CD4-positive, alpha-beta memory T cell (primary cell): Measurements from ENCODE around the gene SOBP. TPM values are rescaled to one million over a fixed set of nuclear protein-coding genes. Genes with fewer than 3 reads are reported as not detected.

Experiments used
- CTCF ChIA-PET: fragments of 350-600 bp; sonication (Branson Sonifier 250); formaldehyde crosslinking; loops from one replicate; lab custom pipeline; 2021; ENCODE audit warnings: inconsistent platforms; ENCODE audit not compliant: partially characterized antibody; lab: Charles Lee
- POLR2A ChIA-PET: fragments of 350-600 bp; sonication (Branson Sonifier 250); formaldehyde crosslinking; loops from one replicate; lab custom pipeline; 2021; ENCODE audit not compliant: partially characterized antibody; lab: Charles Lee
- DNase-seq, 5 donors: peaks; one replicate each; pipeline versions ENCODE4 v3.0.0 to v3.0.0-alpha.2; 2020 to 2022; ENCODE audit warnings: mixed read lengths in 1 of 5
- H3K27ac ChIP-seq: one replicate; pipeline ENCODE4 v1.7.0; 2013; ENCODE audit warnings: low read depth, low read length
- H3K27me3 ChIP-seq: 2 replicates; pipeline ENCODE4 v1.7.0; 2013; ENCODE audit warnings: mild to moderate bottlenecking, low read length, moderate library complexity; ENCODE audit not compliant: insufficient read depth
- H3K36me3 ChIP-seq: 2 replicates; pipeline ENCODE4 v1.7.0; 2013; ENCODE audit warnings: mild to moderate bottlenecking, low read length, moderate library complexity; ENCODE audit not compliant: insufficient read depth
- H3K4me1 ChIP-seq: 2 replicates; pipeline ENCODE4 v1.7.0; 2013; ENCODE audit warnings: mild to moderate bottlenecking, low read length, moderate library complexity; ENCODE audit not compliant: insufficient read depth
- H3K4me3 ChIP-seq, 2 donors: one replicate each; pipeline ENCODE4 v1.7.0; 2013; ENCODE audit warnings: low read length in 2 of 2, mild to moderate bottlenecking in 1 of 2
- H3K9me3 ChIP-seq, 2 donors: one replicate each; pipeline ENCODE4 v1.7.0; 2013; ENCODE audit warnings: low read length in 2 of 2, control low read depth in 1 of 2; ENCODE audit not compliant: control insufficient read depth in 1 of 2
- H3K27ac Mint-ChIP-seq, 7 donors: one replicate each; pipeline ENCODE4 v1.8.0; 2020 to 2021; ENCODE audit warnings: mixed read lengths in 7 of 7, mild to moderate bottlenecking in 6 of 7, inconsistent platforms in 3 of 7, moderate library complexity in 3 of 7
- H3K27me3 Mint-ChIP-seq, 2 donors: one replicate each; pipeline ENCODE4 v1.8.0; 2020 to 2021; ENCODE audit warnings: mixed read lengths in 2 of 2
- H3K36me3 Mint-ChIP-seq, 2 donors: one replicate each; pipeline ENCODE4 v1.8.0; 2020 to 2021; ENCODE audit warnings: mixed read lengths in 2 of 2, inconsistent platforms in 1 of 2, mild to moderate bottlenecking in 1 of 2
- H3K4me1 Mint-ChIP-seq, 4 donors: one replicate each; pipeline ENCODE4 v1.8.0; 2020 to 2021; ENCODE audit warnings: mixed read lengths in 4 of 4, mild to moderate bottlenecking in 1 of 4
- H3K4me3 Mint-ChIP-seq, 8 donors: one replicate each; pipeline ENCODE4 v1.8.0; 2020 to 2021; ENCODE audit warnings: mixed read lengths in 8 of 8, mild to moderate bottlenecking in 7 of 8, moderate library complexity in 6 of 8, inconsistent platforms in 3 of 8
- H3K9me3 Mint-ChIP-seq, 8 donors: one replicate each; pipeline ENCODE4 v1.8.0; 2020 to 2021; ENCODE audit warnings: mixed read lengths in 8 of 8, mild to moderate bottlenecking in 5 of 8, inconsistent platforms in 3 of 8, moderate library complexity in 1 of 8
- intact Hi-C: fragments of 100-400 bp; cut with micrococcal nuclease; formaldehyde crosslinking; loops from one replicate; pipeline ENCODE4 v1.15.1; 2023
- polyA plus RNA-seq, 2 donors: library from polyadenylated mRNA; unstranded; fragments of 300-500 nt; fragmentation: Illumina TruSeq; gene quantifications; one replicate each; pipeline ENCODE4 v1.2.3, GENCODE V29; 2021
- total RNA-seq, 2 experiments: library from RNA; stranded (reverse); gene quantifications; one replicate each; pipeline ENCODE4 v1.2.3, GENCODE V29; 2021

The SOBP gene
- total and polyA plus RNA-seq, 4 experiments from 2014 or later: 0.10 TPM; not detected in 3

GRCh38 chr6:107488875-107489635, 862 bp upstream of the SOBP start:
- Mint-ChIP-seq H3K4me3 (peak overlapping the region; percentile 88 to 96 (median 92)), H3K27me3 (peaks cover 35 to 39% of the 10 kb centered on the region in 2 donors), H3K9me3 (no peaks in the 10 kb centered on the region), H3K4me1 (peaks cover 12 to 29% (median 19%) of the 10 kb centered on the region in 4 donors), H3K36me3 (peaks cover 0 to 7% of the 10 kb centered on the region in 2 donors), H3K27ac (peak overlapping the region in 4 of 7 donors; percentile 15 to 66 (median 50))
- no peaks in the 10 kb centered on the region for H3K36me3 ChIP-seq
- peaks cover 47% of the 10 kb centered on the region for H3K27me3 ChIP-seq
- H3K27ac ChIP-seq: no peak overlapping the region
- intact Hi-C loops: no loop called here
- peak overlapping the region; percentile 13 to 48 for H3K4me3 ChIP-seq
- DNase-seq: peak; percentile 9 to 37 (median 13)
- ChIA-PET POLR2A (interaction anchor here (6.3 kb wide), 1 partner anchor 29 kb away, joined by 29 read pairs; the partner anchor contains the start of gene PDSS2), CTCF (interaction anchor here (1.5 kb wide), 1 partner anchor 30 kb away, joined by 3 read pairs; the partner anchor contains the start of gene PDSS2)
- H3K9me3 ChIP-seq: no peaks in the 10 kb centered on the region
- H3K4me1 ChIP-seq: peaks cover 31% of the 10 kb centered on the region

DNA sequence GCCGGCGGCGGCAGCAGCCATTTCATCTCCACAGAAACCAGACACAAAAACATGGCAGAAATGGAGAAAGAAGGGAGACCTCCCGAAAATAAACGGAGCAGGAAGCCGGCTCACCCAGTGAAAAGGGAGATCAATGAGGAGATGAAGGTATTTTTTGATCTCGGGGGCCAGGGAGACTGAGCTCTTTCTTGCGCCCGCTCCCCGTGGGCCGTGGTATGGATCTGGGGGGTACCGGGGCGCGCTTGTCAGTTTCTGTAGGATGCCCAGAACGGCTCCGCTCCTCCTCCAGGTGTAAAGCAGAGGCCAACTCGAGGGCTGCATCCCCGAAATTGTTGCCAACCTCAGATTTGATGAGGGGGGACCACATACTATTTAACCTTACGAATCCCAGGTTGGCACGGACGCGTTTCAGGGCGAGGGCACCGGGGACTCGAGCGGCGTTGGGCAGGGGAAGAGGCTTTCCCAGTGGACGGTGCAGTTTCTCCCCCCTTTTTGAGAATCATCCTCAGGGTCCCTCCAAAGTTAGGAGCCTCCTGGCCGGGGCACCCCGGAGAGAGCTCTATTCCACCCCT, 735 bp downstream of the SOBP start:
- H3K9me3 ChIP-seq: no peaks in the 10 kb centered on the region
- no peaks in the 10 kb centered on the region for H3K9me3 Mint-ChIP-seq
- intact Hi-C loops: loop anchor here (1.0 kb wide), 1 partner anchor 31 kb away; the partner anchor contains the start of gene PDSS2
- no peak overlapping the region for H3K27ac ChIP-seq
- peak overlapping the region; percentile 85 to 92 (median 87) for H3K4me3 Mint-ChIP-seq
- ChIA-PET CTCF (no interaction called here), POLR2A (interaction anchor here (6.3 kb wide), 1 partner anchor 31 kb away, joined by 29 read pairs; the partner anchor contains the start of gene PDSS2)
- DNase-seq: peak in 2 of 5 donors; percentile 1 to 38
- H3K27me3 ChIP-seq: peaks cover 40% of the 10 kb centered on the region
- H3K36me3 Mint-ChIP-seq: peaks cover 0 to 7% of the 10 kb centered on the region in 2 donors
- H3K27ac Mint-ChIP-seq: peak overlapping the region in 1 of 7 donors; percentile 31
- peak overlapping the region; percentile 34 to 54 for H3K4me3 ChIP-seq
- H3K36me3 ChIP-seq: no peaks in the 10 kb centered on the region
- peaks cover 36 to 40% of the 10 kb centered on the region in 2 donors for H3K27me3 Mint-ChIP-seq
- peaks cover 12 to 29% (median 19%) of the 10 kb centered on the region in 4 donors for H3K4me1 Mint-ChIP-seq
- H3K4me1 ChIP-seq: peaks cover 31% of the 10 kb centered on the region

GRCh38 chr6:107491138-107491609, 1.3 kb downstream of the SOBP start:
- H3K27me3 Mint-ChIP-seq: peaks cover 32 to 40% of the 10 kb centered on the region in 2 donors
- peak overlapping the region in 1 of 2 donors; percentile 54 for H3K4me3 ChIP-seq
- H3K4me1 ChIP-seq: peaks cover 31% of the 10 kb centered on the region
- ChIA-PET CTCF (no interaction called here), POLR2A (interaction anchor here (6.3 kb wide), 1 partner anchor 31 kb away, joined by 29 read pairs; the partner anchor contains the start of gene PDSS2)
- H3K27me3 ChIP-seq: peaks cover 39% of the 10 kb centered on the region
- H3K36me3 Mint-ChIP-seq: peaks cover 0 to 7% of the 10 kb centered on the region in 2 donors
- no peaks in the 10 kb centered on the region for H3K9me3 Mint-ChIP-seq
- H3K4me1 Mint-ChIP-seq: peaks cover 12 to 29% (median 19%) of the 10 kb centered on the region in 4 donors
- no peaks in the 10 kb centered on the region for H3K36me3 ChIP-seq
- no peak overlapping the region for H3K27ac Mint-ChIP-seq
- DNase-seq: peak in 2 of 5 donors; percentile 1 to 17
- no peak overlapping the region for H3K27ac ChIP-seq
- intact Hi-C loops: no loop called here
- no peaks in the 10 kb centered on the region for H3K9me3 ChIP-seq
- H3K4me3 Mint-ChIP-seq: peak overlapping the region; percentile 85 to 92 (median 87)

- no peaks in the 10 kb centered on the region for H3K9me3 Mint-ChIP-seq
- H3K27me3 Mint-ChIP-seq: peaks cover 28 to 39% of the 10 kb centered on the region in 2 donors
- Histone ChIP-seq H3K4me1 (peaks cover 31% of the 10 kb centered on the region), H3K27me3 (peaks cover 32% of the 10 kb centered on the region), H3K9me3 (no peaks in the 10 kb centered on the region), H3K36me3 (no peaks in the 10 kb centered on the region), H3K4me3 (no peak overlapping the region), H3K27ac (no peak overlapping the region)
- POLR2A ChIA-PET: interaction anchor here (6.3 kb wide), 1 partner anchor 32 kb away, joined by 29 read pairs; the partner anchor contains the start of gene PDSS2
- no peak overlapping the region for H3K27ac Mint-ChIP-seq
- CTCF ChIA-PET: no interaction called here
- DNase-seq: no peak
- H3K36me3 Mint-ChIP-seq: peaks cover 0 to 7% of the 10 kb centered on the region in 2 donors
- H3K4me3 Mint-ChIP-seq: peak overlapping the region; percentile 62 to 89 (median 82)
- H3K4me1 Mint-ChIP-seq: peaks cover 12 to 29% (median 19%) of the 10 kb centered on the region in 4 donors
- intact Hi-C loops: no loop called here
Measured at GRCh38 chr6:107491760-107492660, 2.1 kb downstream of the SOBP start.

DNA sequence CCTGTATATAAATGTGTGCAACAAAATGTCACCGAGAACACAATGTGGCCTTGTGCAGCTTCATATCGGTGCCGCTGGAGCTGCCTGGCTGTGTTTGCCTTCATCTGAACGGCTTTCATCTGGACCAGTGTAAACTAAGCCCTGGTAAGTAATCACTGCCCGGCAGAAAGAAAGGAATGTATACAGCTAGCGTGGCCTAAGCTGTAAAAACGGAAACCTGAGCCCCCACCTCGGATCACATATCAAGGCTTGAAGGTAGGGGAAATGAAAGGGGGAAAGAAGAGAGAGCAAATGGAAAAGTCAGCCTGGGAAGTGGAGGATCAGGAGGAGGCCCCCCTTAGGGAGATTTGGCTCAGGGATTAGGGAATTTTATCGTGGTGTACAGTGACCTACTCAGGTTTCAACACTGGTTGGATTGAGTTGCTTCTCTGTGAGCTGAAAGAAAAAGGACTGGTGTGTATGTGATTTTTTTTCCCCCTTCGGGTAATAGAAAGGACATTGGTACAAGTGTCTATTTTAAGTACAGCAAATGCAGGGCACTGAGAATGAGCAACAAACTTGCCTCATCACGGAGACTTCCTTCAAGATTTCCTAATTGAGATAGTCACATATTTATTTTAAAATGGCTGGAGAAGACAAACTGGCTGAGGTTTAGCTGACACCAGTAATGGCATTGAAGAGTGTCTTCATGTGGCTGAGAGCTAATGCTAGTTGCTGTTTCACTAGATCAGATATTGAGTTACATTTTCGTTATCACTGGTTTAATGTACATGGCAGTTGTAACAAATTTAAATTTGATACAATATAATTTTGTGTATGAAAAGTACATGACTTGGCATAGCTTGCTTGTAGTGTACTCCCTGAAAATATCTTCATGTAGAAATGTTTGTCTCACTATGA, 3.5 kb downstream of the SOBP start:
- no peaks in the 10 kb centered on the region for H3K36me3 ChIP-seq
- H3K27me3 ChIP-seq: peaks cover 26% of the 10 kb centered on the region
- H3K27me3 Mint-ChIP-seq: peaks cover 18 to 30% of the 10 kb centered on the region in 2 donors
- peaks cover 0 to 7% of the 10 kb centered on the region in 2 donors for H3K36me3 Mint-ChIP-seq
- H3K9me3 Mint-ChIP-seq: no peaks in the 10 kb centered on the region
- H3K4me1 ChIP-seq: peaks cover 24% of the 10 kb centered on the region
- H3K27ac Mint-ChIP-seq: no peak overlapping the region
- H3K4me3 Mint-ChIP-seq: no peak overlapping the region
- no peak overlapping the region for H3K4me3 ChIP-seq
- H3K4me1 Mint-ChIP-seq: peaks cover 10 to 21% (median 14%) of the 10 kb centered on the region in 4 donors
- H3K9me3 ChIP-seq: no peaks in the 10 kb centered on the region
- no peak for DNase-seq
- intact Hi-C loops: no loop called here
- H3K27ac ChIP-seq: no peak overlapping the region
- ChIA-PET CTCF (interaction anchor here (1.3 kb wide), 1 partner anchor 34 kb away, joined by 3 read pairs; the partner anchor contains the start of gene PDSS2), POLR2A (interaction anchor here (6.3 kb wide), 1 partner anchor 33 kb away, joined by 29 read pairs; the partner anchor contains the start of gene PDSS2)

- CTCF ChIA-PET: no interaction called here
Measured at GRCh38 chr6:107495196-107495643, 5.3 kb downstream of the SOBP start.

More at GRCh38 chr6:107495196-107495643, 5.3 kb downstream of the SOBP start:
- Histone ChIP-seq H3K9me3 (no peaks in the 10 kb centered on the region), H3K27me3 (peaks cover 19% of the 10 kb centered on the region), H3K4me1 (peaks cover 14% of the 10 kb centered on the region), H3K27ac (no peak overlapping the region), H3K36me3 (no peaks in the 10 kb centered on the region), H3K4me3 (no peak overlapping the region)
- Mint-ChIP-seq H3K4me3 (no peak overlapping the region), H3K27me3 (peaks cover 10 to 25% of the 10 kb centered on the region in 2 donors), H3K36me3 (peaks cover 0 to 4% of the 10 kb centered on the region in 2 donors), H3K4me1 (peaks cover 3 to 12% (median 6%) of the 10 kb centered on the region in 4 donors), H3K27ac (no peak overlapping the region), H3K9me3 (no peaks in the 10 kb centered on the region)
- no peak for DNase-seq
- POLR2A ChIA-PET: no interaction called here
- intact Hi-C loops: no loop called here
